Astrocyte of the cerebellum (primary cell): ENCODE measurements around the gene LBP.

Experiments
- DNase-seq: peaks from one replicate; pipeline ENCODE4 v3.0.0-alpha.2; 2011; ENCODE audit warnings: low read depth
- H3K4me3 ChIP-seq: 2 replicates; pipeline ENCODE4 v1.5.1; 2011; ENCODE audit warnings: mild to moderate bottlenecking, low read depth, low read length, moderate library complexity
- in situ Hi-C: cut with HindIII; loops from 2 replicates; pipeline ENCODE4 v1.10.0; 2017; ENCODE audit warnings: low sequenced_read_pairs
- TF ChIP-seq, protein P1 (sequence below): IDR thresholded peaks from 2 replicates; pipeline ENCODE4 v1.5.1; 2012; ENCODE audit warnings: low read length, low read depth, moderate library complexity, mild to moderate bottlenecking; ENCODE audit errors: missing control alignments

The LBP gene, protein sequence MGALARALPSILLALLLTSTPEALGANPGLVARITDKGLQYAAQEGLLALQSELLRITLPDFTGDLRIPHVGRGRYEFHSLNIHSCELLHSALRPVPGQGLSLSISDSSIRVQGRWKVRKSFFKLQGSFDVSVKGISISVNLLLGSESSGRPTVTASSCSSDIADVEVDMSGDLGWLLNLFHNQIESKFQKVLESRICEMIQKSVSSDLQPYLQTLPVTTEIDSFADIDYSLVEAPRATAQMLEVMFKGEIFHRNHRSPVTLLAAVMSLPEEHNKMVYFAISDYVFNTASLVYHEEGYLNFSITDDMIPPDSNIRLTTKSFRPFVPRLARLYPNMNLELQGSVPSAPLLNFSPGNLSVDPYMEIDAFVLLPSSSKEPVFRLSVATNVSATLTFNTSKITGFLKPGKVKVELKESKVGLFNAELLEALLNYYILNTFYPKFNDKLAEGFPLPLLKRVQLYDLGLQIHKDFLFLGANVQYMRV

GRCh38 chr20:38346247-38346651 is at the start of gene LBP:
Gene LBP, plus strand, starts transcription at chr20:38346482. Its CDS starts 35 bp downstream, at chr20:38346517.
- TF ChIP-seq, protein P1, sequence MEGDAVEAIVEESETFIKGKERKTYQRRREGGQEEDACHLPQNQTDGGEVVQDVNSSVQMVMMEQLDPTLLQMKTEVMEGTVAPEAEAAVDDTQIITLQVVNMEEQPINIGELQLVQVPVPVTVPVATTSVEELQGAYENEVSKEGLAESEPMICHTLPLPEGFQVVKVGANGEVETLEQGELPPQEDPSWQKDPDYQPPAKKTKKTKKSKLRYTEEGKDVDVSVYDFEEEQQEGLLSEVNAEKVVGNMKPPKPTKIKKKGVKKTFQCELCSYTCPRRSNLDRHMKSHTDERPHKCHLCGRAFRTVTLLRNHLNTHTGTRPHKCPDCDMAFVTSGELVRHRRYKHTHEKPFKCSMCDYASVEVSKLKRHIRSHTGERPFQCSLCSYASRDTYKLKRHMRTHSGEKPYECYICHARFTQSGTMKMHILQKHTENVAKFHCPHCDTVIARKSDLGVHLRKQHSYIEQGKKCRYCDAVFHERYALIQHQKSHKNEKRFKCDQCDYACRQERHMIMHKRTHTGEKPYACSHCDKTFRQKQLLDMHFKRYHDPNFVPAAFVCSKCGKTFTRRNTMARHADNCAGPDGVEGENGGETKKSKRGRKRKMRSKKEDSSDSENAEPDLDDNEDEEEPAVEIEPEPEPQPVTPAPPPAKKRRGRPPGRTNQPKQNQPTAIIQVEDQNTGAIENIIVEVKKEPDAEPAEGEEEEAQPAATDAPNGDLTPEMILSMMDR = no peak
- in situ Hi-C loops = no loop called here
- no peak for DNase-seq
- H3K4me3 ChIP-seq = no peak within 1 kb of the TSS

DNA sequence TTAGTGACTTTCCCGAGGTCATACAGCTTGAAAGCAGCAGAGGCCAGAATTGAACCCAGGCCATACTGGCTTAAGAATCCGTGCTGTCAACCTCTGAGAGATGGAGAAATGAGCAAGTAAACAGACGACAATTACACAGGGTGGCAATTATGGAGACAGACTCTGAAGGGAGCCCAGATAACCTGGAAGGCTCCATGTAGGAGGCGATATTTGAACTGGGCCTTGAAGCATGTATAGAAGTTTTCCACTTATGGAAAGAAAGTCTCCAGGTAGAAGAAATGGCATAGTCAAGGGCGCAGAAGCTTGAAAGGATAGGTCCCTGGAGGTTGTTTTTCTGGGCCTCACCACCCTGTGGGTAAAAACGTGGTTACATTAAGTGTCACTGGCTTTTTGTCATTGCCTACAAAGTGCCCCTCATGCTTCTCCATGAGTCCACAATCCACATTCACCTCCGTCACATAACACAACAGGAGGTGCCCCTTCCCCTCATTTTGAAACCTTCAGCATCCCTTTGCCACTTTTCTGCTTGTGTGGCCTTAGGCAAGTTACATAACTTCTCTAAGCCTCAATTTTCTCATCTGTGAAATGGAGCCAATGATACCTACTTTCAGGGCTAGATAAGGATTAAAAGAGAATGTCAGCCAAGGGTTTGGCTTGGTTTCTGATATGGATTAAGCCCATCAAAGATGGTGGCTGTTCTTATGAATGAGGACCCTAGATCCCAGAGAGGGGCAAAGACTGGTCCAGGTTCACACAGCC is 48.2 kb upstream of the LBP start:
- DNase-seq = no peak
- in situ Hi-C loops = no loop called here
- H3K4me3 ChIP-seq = no peak overlapping the region
- TF ChIP-seq, protein P1 = no peak

GRCh38 chr20:38298768-38299288 is 47.5 kb upstream of the LBP start:
- in situ Hi-C loops = no loop called here
- no peak overlapping the region for H3K4me3 ChIP-seq
- no peak for DNase-seq
- TF ChIP-seq, protein P1 = no peak

- in situ Hi-C loops = no loop called here
- no peak overlapping the region for H3K4me3 ChIP-seq
- DNase-seq = no peak
- TF ChIP-seq, protein P1 = no peak
Observed at GRCh38 chr20:38299963-38300362, 46.3 kb upstream of the LBP start.

- H3K4me3 ChIP-seq = no peak overlapping the region
- TF ChIP-seq, protein P1 = no peak
- in situ Hi-C loops = no loop called here
Observed at GRCh38 chr20:38300438-38300837, 45.8 kb upstream of the LBP start.

DNA sequence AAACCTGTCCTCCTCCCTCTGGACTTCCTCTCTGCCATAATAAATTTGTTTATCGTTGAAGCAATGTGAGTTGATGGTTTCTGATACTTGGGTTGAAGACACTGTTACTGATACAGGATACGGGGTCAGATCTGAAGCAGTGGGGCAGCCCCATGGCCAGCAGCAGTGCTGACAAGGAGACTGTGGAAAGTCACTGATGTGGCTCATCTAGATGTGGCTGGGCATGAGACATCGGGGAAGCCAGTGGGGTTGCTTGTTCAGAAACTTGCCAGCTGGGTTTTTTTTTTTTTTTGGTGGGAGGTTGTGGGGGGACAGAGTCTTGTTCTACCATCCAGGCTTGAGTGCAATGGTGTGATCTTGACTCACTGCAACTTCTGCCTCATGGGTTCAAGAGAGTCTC is 45.0 kb upstream of the LBP start:
- TF ChIP-seq, protein P1 = no peak
- no peak for DNase-seq
- no peak overlapping the region for H3K4me3 ChIP-seq
- in situ Hi-C loops = no loop called here

More at GRCh38 chr20:38300438-38300837, 45.8 kb upstream of the LBP start:
- DNase-seq = no peak
